IMR-90 (cell line): ENCODE data around the gene PLD1. TPM values are rescaled to one million over a fixed set of nuclear protein-coding genes. Genes with fewer than 3 reads are reported as not detected.

Source experiments
- ATAC-seq: fragments of 200-7000 bp; cut with Tn5 transposase; 2 replicates; pipeline ENCODE4 v1.9.1; 2020; ENCODE audit warnings: low read depth, mild to moderate bottlenecking, moderate library complexity
- BruUV-seq: library from RNA; stranded (reverse); fragments of 400-500 nt; replicated peaks from 2 replicates; lab custom pipeline; 2021; lab: Mats Ljungman, UMichigan
- CTCF ChIA-PET: fragments of 300-600 bp; formaldehyde crosslinking; extraction: SDS; loops from one replicate; lab custom pipeline; 2021; ENCODE audit warnings: antibody characterized with exemption; lab: Yijun Ruan, JAX
- POLR2A ChIA-PET: fragments of 300-600 bp; sonication (Branson Sonifier 250); formaldehyde crosslinking; loops from one replicate; lab custom pipeline; 2022; ENCODE audit warnings: antibody characterized with exemption; ENCODE audit not compliant: unreplicated experiment; lab: Charles Lee
- DNase-seq: peaks from one replicate; pipeline ENCODE4 v3.0.0; 2013
- H2AFZ ChIP-seq: replicated peaks from 2 replicates; pipeline ENCODE3; 2013; ENCODE audit warnings: low read length, mild to moderate bottlenecking; ENCODE audit not compliant: poor library complexity
- H2AK5ac ChIP-seq: 2 replicates; pipeline ENCODE4 v1.6.1; 2013; ENCODE audit warnings: low read depth, low read length, inconsistent platforms
- H2AK9ac ChIP-seq: replicated peaks from 2 replicates; pipeline ENCODE3; 2013; ENCODE audit warnings: mild to moderate bottlenecking, low read depth, low read length, moderate library complexity; ENCODE audit not compliant: poor library complexity
- H2BK120ac ChIP-seq: 2 replicates; pipeline ENCODE4 v1.6.1; 2013; ENCODE audit warnings: low read depth, low read length, inconsistent platforms
- H2BK15ac ChIP-seq: 3 replicates; pipeline ENCODE4 v1.6.1; 2013; ENCODE audit warnings: low read depth, low read length, inconsistent platforms
- H2BK20ac ChIP-seq: 2 replicates; pipeline ENCODE4 v1.6.1; 2013; ENCODE audit warnings: low read depth, mild to moderate bottlenecking, inconsistent platforms, low read length, moderate library complexity
- H2BK5ac ChIP-seq: 2 replicates; pipeline ENCODE4 v1.6.1; 2013; ENCODE audit warnings: mild to moderate bottlenecking, low read depth, low read length, inconsistent platforms; ENCODE audit not compliant: poor library complexity, severe bottlenecking
- H3K14ac ChIP-seq: replicated peaks from 2 replicates; pipeline ENCODE4 v1.6.1; 2013; ENCODE audit warnings: low read depth, low read length, inconsistent platforms
- H3K18ac ChIP-seq: 2 replicates; pipeline ENCODE4 v1.6.1; 2013; ENCODE audit warnings: low read depth, low read length, control low read depth
- H3K23ac ChIP-seq: 2 replicates; pipeline ENCODE4 v1.6.1; 2013; ENCODE audit warnings: low read depth, low read length, inconsistent platforms
- H3K27ac ChIP-seq: 2 replicates; pipeline ENCODE4 v1.5.1; 2013; ENCODE audit warnings: mild to moderate bottlenecking, control low read depth, low read length; ENCODE audit not compliant: insufficient read depth
- H3K27me3 ChIP-seq: 2 replicates; pipeline ENCODE4 v1.6.1; 2013; ENCODE audit warnings: low read length; ENCODE audit not compliant: control insufficient read depth, insufficient read depth
- H3K36me3 ChIP-seq: 2 replicates; pipeline ENCODE4 v1.6.1; 2013; ENCODE audit warnings: low read length, mixed read lengths; ENCODE audit not compliant: control insufficient read depth, insufficient read depth
- H3K4ac ChIP-seq: 2 replicates; pipeline ENCODE4 v1.6.1; 2013; ENCODE audit warnings: low read depth, low read length, inconsistent platforms
- H3K4me1 ChIP-seq: 2 replicates; pipeline ENCODE4 v1.6.1; 2013; ENCODE audit warnings: low read length, mixed read lengths; ENCODE audit not compliant: control insufficient read depth, insufficient read depth
- H3K4me2 ChIP-seq: 2 replicates; pipeline ENCODE4 v1.6.1; 2013; ENCODE audit warnings: low read depth, mild to moderate bottlenecking, control low read depth, low read length, moderate library complexity
- H3K4me3 ChIP-seq: 2 replicates; pipeline ENCODE4 v1.5.1; 2013; ENCODE audit warnings: low read depth, mild to moderate bottlenecking, control low read depth, low read length, moderate library complexity; ENCODE audit not compliant: insufficient read depth
- H3K56ac ChIP-seq: 2 replicates; pipeline ENCODE4 v1.6.1; 2013; ENCODE audit warnings: low read length, inconsistent platforms; ENCODE audit not compliant: insufficient read depth; ENCODE audit errors: extremely low read depth
- H3K79me1 ChIP-seq, 2 experiments: 2 replicates each; pipeline ENCODE4 v1.6.1; 2013; ENCODE audit warnings: low read length in 2 of 2, inconsistent platforms in 1 of 2, low read depth in 1 of 2
- H3K9ac ChIP-seq: 2 replicates; pipeline ENCODE4 v1.6.1; 2013; ENCODE audit warnings: low read depth, low read length, control low read depth
- H3K9me1 ChIP-seq: 2 replicates; pipeline ENCODE4 v1.6.1; 2013; ENCODE audit warnings: low read length, inconsistent platforms; ENCODE audit not compliant: insufficient read depth
- H3K9me3 ChIP-seq: 2 replicates; pipeline ENCODE4 v1.6.1; 2013; ENCODE audit warnings: low read length; ENCODE audit not compliant: control insufficient read depth, insufficient read depth
- H4K20me1 ChIP-seq: 2 replicates; pipeline ENCODE4 v1.6.1; 2013; ENCODE audit warnings: low read length, inconsistent platforms; ENCODE audit not compliant: insufficient read depth
- H4K5ac ChIP-seq: 2 replicates; pipeline ENCODE4 v1.6.1; 2013; ENCODE audit warnings: mild to moderate bottlenecking, low read depth, low read length, control low read depth
- H4K8ac ChIP-seq, 2 experiments: 2 replicates each; pipeline ENCODE4 v1.6.1; 2013; ENCODE audit warnings: low read depth in 2 of 2, low read length in 2 of 2, control low read depth in 1 of 2, inconsistent platforms in 1 of 2
- H4K91ac ChIP-seq: 2 replicates; pipeline ENCODE4 v1.6.1; 2013; ENCODE audit warnings: low read depth, low read length, inconsistent platforms; ENCODE audit not compliant: insufficient read depth
- BHLHE40 ChIP-seq: fragments of 150-350 bp; IDR thresholded peaks from 2 replicates; pipeline ENCODE4 v1.6.1; 2016; ENCODE audit warnings: mild to moderate bottlenecking, low read depth, low read length
- CEBPB ChIP-seq: IDR thresholded peaks from 2 replicates; pipeline ENCODE4 v1.6.1; 2012; ENCODE audit warnings: low read depth, low read length, improper control_type of control experiment
- CHD1 ChIP-seq: IDR thresholded peaks from 2 replicates; pipeline ENCODE4 v1.6.1; 2012; ENCODE audit warnings: low read depth, low read length, improper control_type of control experiment
- CTCF ChIP-seq: conservative IDR thresholded peaks from 2 replicates; pipeline ENCODE4 v1.5.1; 2012; ENCODE audit warnings: mild to moderate bottlenecking, low read depth, low read length, improper control_type of control experiment
- ELK1 ChIP-seq: fragments of 150-350 bp; IDR thresholded peaks from 2 replicates; pipeline ENCODE4 v1.6.1; 2016; ENCODE audit warnings: low read depth, mild to moderate bottlenecking, low read length, moderate library complexity, borderline replicate concordance
- FOS ChIP-seq: fragments of 150-350 bp; IDR thresholded peaks from 2 replicates; pipeline ENCODE4 v1.6.1; 2016; ENCODE audit warnings: low read depth, low read length
- MAFK ChIP-seq: IDR thresholded peaks from 2 replicates; pipeline ENCODE4 v1.6.1; 2012; ENCODE audit warnings: low read depth, low read length, improper control_type of control experiment
- MXI1 ChIP-seq: IDR thresholded peaks from 2 replicates; pipeline ENCODE4 v1.6.1; 2012; ENCODE audit warnings: low read depth, mild to moderate bottlenecking, low read length, moderate library complexity, borderline replicate concordance
- NFE2L2 ChIP-seq: fragments of 150-350 bp; IDR thresholded peaks from 2 replicates; pipeline ENCODE4 v1.6.1; 2016; ENCODE audit warnings: low read depth, mild to moderate bottlenecking, low read length
- RAD21 ChIP-seq: IDR thresholded peaks from 2 replicates; pipeline ENCODE4 v1.6.1; 2012; ENCODE audit warnings: low read length, improper control_type of control experiment
- RCOR1 ChIP-seq: IDR thresholded peaks from 2 replicates; pipeline ENCODE4 v1.6.1; 2012; ENCODE audit warnings: mild to moderate bottlenecking, low read length, improper control_type of control experiment; ENCODE audit not compliant: insufficient replicate concordance
- RFX5 ChIP-seq: IDR thresholded peaks from 2 replicates; pipeline ENCODE4 v1.8.0; 2012; ENCODE audit warnings: low read depth, mild to moderate bottlenecking, low read length, moderate library complexity
- SMC3 ChIP-seq: fragments of 150-350 bp; IDR thresholded peaks from 2 replicates; pipeline ENCODE4 v1.6.1; 2016; ENCODE audit warnings: low read depth, mild to moderate bottlenecking, antibody characterized with exemption, low read length, moderate library complexity
- WGBS, 2 experiments: methylation state at CpG; one replicate each; pipeline versions ENCODE4 v1.1.5 to v1.1.7; 2013; ENCODE audit warnings: missing lambda C conversion rate in 2 of 2; ENCODE audit not compliant: insufficient read length in 1 of 2; ENCODE audit errors: extremely low coverage in 2 of 2; 5-methylcytosine and 5-hydroxymethylcytosine counted together
- dilution Hi-C: fragments of 300-500 bp; cut with HindIII; formaldehyde crosslinking; loops from one replicate; pipeline ENCODE4 v1.14.3; 2018; ENCODE audit warnings: low sequenced_read_pairs; ENCODE audit not compliant: unreplicated experiment
- in situ Hi-C: fragments of 300-500 bp; cut with MboI; formaldehyde crosslinking; loops from 3 replicates; pipeline ENCODE4 v1.14.3; 2019; ENCODE audit warnings: low sequenced_read_pairs, inconsistent platforms, mixed read lengths
- intact Hi-C: fragments of 100-400 bp; cut with micrococcal nuclease; formaldehyde crosslinking; loops from 2 replicates; pipeline ENCODE4 v1.10.0; 2022
- polyA plus RNA-seq, 3 experiments: library from polyadenylated mRNA; depleted of rRNA; stranded (reverse); fragments of >200 nt; gene quantifications; 2 replicates each; pipeline ENCODE4 v1.2.3, GENCODE V29; 2012; ENCODE audit warnings: low replicate concordance in 1 of 3
- total RNA-seq: library from RNA; depleted of rRNA; stranded (reverse); fragments of >200 nt; gene quantifications from 2 replicates; pipeline ENCODE4 v1.2.3, GENCODE V29; 2012

Gene PLD1
- total and polyA plus RNA-seq, 2 of the 4 experiments (the other 2 are of a cell fraction): 3.3 to 9.7 TPM

- TF ChIP-seq CEBPB: no peak
Measured at GRCh38 chr3:171781711-171782127, 28.6 kb downstream of the PLD1 start (continued).

DNA sequence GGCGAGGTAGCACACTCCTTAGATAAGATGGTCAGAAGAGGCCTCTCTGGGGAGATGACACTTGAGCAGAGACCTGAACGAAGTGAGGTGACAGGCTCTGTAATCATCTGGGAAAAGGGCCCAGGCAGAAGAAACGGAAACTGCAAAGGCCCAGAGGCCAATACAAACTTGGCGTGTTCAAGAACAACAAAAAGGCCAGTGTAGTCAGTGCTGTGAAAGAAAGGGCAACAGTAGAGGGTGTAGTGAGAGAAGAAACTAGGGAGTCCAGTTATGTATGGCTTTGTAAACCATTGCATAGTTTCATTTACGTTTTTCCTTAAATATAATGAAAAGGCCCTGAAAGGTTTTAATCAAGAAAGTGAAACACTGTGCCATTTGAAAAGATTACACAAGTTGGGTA lies 31.8 kb downstream of the PLD1 start:
- no peak overlapping the region for H3K18ac ChIP-seq
- H4K20me1 ChIP-seq: peaks cover 3% of the 10 kb centered on the region; the same call in 1 of the 2 replicates
- peaks cover 8% of the 10 kb centered on the region for H3K4me1 ChIP-seq
- TF ChIP-seq NFE2L2 (no peak), SMC3 (no peak), MAFK (no peak), BHLHE40 (no peak), CTCF (no peak), RAD21 (no peak), FOS (no peak), ELK1 (no peak), RFX5 (no peak), MXI1 (no peak), RCOR1 (no peak), CHD1 (no peak)
- dilution Hi-C loops: no loop called here
- peaks cover 4% of the 10 kb centered on the region; the same call in 1 of the 2 replicates for H3K9me3 ChIP-seq
- no peak overlapping the region for H3K56ac ChIP-seq
- H3K23ac ChIP-seq: no peak overlapping the region
- H3K9me1 ChIP-seq: peaks cover 3% of the 10 kb centered on the region; the same call in 1 of the 2 replicates
- H3K4me3 ChIP-seq: no peak overlapping the region
- intact Hi-C loops: loop anchor here (10.0 kb wide), 1 partner anchor 1024 kb away; no protein-coding TSS in a partner anchor
- no TSS peak for BruUV-seq
- peak overlapping the region; percentile 48; the same call in 1 of the 2 replicates for H4K5ac ChIP-seq
- no peaks in the 10 kb centered on the region for H3K36me3 ChIP-seq
- no peak for DNase-seq
- H3K27ac ChIP-seq: no peak overlapping the region
- in situ Hi-C loops: no loop called here
- no peak overlapping the region for H2BK20ac ChIP-seq
- CTCF ChIA-PET: no interaction called here
- no peak overlapping the region for H3K14ac ChIP-seq
- peaks cover 9 to 16% of the 10 kb centered on the region in 2 experiments; a peak in 3 of 4 replicates for H3K79me1 ChIP-seq
- no peak overlapping the region for H2AK5ac ChIP-seq
- H3K4me2 ChIP-seq: no peak overlapping the region
- H2AK9ac ChIP-seq: no peak overlapping the region
- POLR2A ChIA-PET: no interaction called here
- H4K91ac ChIP-seq: no peak overlapping the region
- no peak overlapping the region for H2BK120ac ChIP-seq
- WGBS, 2 experiments: 94% methylated on average over 5 of the region's 5 CpGs; no CpG with 5 or more reads in 1 of the 2 experiments
- no peak overlapping the region for H3K4ac ChIP-seq
- H2BK5ac ChIP-seq: no peak overlapping the region
- ATAC-seq: no peak
- no peaks in the 10 kb centered on the region for H3K27me3 ChIP-seq
- no peak overlapping the region for H2BK15ac ChIP-seq
- H2AFZ ChIP-seq: no peak overlapping the region
- no peak overlapping the region for H4K8ac ChIP-seq
- no peak overlapping the region for H3K9ac ChIP-seq
